Measurements from ENCODE around the gene EXPH5. TPM values are rescaled to one million over a fixed set of nuclear protein-coding genes. Genes with fewer than 3 reads are reported as not detected.

The EXPH5 gene
- total and polyA plus RNA-seq, 2 of the 8 experiments (the other 6 are each of a cell fraction or from before 2014, with no cell fraction given), result 1.1 to 11.5 TPM

DNA sequence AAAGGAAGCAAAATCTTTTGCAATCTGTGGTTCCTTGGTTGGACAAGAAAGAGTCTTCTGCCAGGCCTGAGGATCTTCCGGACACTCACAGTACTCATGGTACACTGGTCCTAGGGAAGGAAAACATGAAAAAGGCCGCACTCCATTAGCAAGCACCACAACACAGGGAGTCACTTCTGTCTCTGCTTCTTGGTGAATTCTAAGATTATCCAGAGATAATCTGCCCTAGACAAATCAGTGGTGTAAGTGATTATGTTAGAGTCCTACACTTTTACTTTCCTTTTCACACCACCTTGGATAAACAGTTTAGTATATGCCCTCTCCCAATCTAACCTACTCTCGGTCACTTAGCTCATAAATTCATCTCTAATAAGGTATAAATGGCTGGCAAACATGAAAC, 107.2 kb downstream of the EXPH5 start (continued):
- TF ChIP-seq ASH2L (IDR thresholded peaks at IDR 0.05; ENCODE audit: low read length) (no peak), NRF1 (IDR thresholded peaks at IDR 0.05; ENCODE audit: low read depth, low read length) (no peak), BACH1 (IDR thresholded peaks at IDR 0.05; ENCODE audit: low read length) (no peak)
